Endothelial cell of umbilical vein (primary cell): ENCODE measurements around the gene ANKS1B.

Experiments
- CTCF ChIP-seq, 2 donors: IDR thresholded peaks; 1 replicate in 1 of 2; 2 replicates in 1 of 2; pipeline ENCODE4 v1.5.1; 2011; ENCODE audit warnings: low read length in 2 of 2, mild to moderate bottlenecking in 2 of 2, moderate library complexity in 2 of 2, control low read depth in 1 of 2, inconsistent platforms in 1 of 2, low read depth in 1 of 2; ENCODE audit not compliant: insufficient read depth in 1 of 2; ENCODE audit errors: extremely low read depth in 1 of 2
- EZH2 ChIP-seq: IDR thresholded peaks from 2 replicates; pipeline ENCODE4 v1.6.1; 2012; ENCODE audit warnings: borderline replicate concordance, low read depth, mild to moderate bottlenecking, moderate library complexity, low read length, inconsistent platforms; ENCODE audit not compliant: severe bottlenecking
- MYC ChIP-seq: IDR thresholded peaks from one replicate; pipeline ENCODE4 v1.6.1; 2011; ENCODE audit warnings: mild to moderate bottlenecking, low read depth, low read length

DNA sequence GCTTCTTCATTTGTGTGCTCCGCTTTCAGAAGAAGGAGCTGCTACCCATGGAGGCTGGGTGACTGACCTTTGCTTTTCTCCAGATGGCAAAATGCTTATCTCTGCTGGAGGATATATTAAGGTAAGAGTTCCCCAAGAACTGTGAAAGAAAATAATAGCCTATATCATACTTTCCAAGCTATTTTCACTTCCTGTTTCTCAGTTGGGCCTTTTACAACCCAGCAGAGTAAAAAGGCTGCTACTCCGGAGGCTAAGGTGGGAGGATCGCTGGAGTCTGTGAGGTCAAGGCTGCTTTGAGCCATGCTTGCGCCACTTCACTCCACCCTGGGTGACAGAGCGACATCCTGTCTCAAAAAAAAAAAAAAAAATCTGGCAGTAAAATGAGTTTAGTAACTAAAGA, 1257.5 kb downstream of the ANKS1B start:
- TF ChIP-seq CTCF (IDR thresholded peaks at IDR 0.05; ENCODE audit: extremely low read depth in 1 of 2, insufficient read depth in 1 of 2, low read depth in 1 of 2, low read length in 2 of 2) (no peak), EZH2 (no peak), MYC (no peak)
